Suprapubic skin (tissue), 3 donors: ENCODE results near the gene TNFRSF1A.

ENCODE experiments used
- POLR2A ChIP-seq, 2 donors: fragments of 450-650 bp; IDR thresholded peaks; one replicate each; pipeline ENCODE4 v1.6.1; 2017; ENCODE audit warnings: antibody characterized with exemption in 2 of 2, mild to moderate bottlenecking in 2 of 2, moderate library complexity in 2 of 2
- TF ChIP-seq, protein P1 (sequence below), 2 donors: fragments of 200-600 bp in 1 of 2; fragments of 450-650 bp in 1 of 2; sonication (generic) in 1 of 2; IDR thresholded peaks; one replicate each; pipeline ENCODE4 v1.5.1; 2016 to 2019; ENCODE audit warnings: antibody characterized with exemption in 2 of 2, mild to moderate bottlenecking in 1 of 2, moderate library complexity in 1 of 2

DNA sequence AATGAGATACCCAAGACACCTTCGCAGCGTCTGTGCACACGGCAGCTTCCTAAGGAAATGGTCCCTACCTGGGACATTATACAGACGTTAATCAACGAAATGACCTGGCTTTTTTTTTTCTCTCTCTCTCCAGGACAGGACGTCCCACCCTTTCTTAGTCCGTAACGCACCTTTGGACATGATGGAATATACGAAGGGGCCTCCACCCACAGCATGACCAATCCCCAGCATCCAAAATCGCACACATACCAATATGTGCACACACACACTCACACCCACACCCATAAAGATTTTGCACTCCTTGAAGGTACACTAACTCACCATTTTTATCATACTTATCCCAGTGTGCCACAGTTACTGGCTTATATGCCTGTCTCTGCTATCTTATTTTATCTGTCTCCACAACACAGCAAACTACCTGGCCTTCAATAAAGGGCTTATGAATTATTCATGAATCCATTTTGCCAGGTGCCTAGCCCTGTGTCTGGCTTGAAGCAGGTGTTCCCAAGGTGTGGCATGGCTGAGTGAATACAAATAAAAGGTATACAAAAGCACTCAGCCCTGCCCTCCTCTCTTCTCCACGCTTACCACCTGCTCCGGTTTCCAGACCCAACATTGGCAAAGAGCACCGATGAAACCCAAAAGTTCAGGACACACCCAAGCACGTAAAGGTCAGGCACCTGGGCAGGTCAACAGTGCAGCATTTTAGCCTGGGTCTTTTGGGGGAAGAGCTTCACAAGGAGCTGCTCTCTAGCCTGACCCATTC, 31.3 kb upstream of the TNFRSF1A start:
- TF ChIP-seq, protein P1, sequence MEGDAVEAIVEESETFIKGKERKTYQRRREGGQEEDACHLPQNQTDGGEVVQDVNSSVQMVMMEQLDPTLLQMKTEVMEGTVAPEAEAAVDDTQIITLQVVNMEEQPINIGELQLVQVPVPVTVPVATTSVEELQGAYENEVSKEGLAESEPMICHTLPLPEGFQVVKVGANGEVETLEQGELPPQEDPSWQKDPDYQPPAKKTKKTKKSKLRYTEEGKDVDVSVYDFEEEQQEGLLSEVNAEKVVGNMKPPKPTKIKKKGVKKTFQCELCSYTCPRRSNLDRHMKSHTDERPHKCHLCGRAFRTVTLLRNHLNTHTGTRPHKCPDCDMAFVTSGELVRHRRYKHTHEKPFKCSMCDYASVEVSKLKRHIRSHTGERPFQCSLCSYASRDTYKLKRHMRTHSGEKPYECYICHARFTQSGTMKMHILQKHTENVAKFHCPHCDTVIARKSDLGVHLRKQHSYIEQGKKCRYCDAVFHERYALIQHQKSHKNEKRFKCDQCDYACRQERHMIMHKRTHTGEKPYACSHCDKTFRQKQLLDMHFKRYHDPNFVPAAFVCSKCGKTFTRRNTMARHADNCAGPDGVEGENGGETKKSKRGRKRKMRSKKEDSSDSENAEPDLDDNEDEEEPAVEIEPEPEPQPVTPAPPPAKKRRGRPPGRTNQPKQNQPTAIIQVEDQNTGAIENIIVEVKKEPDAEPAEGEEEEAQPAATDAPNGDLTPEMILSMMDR (IDR thresholded peaks at IDR 0.05): no peak
- TF ChIP-seq POLR2A (IDR thresholded peaks at IDR 0.05): no peak
